ENCODE measurements around the gene AAMP. TPM values are rescaled to one million over a fixed set of nuclear protein-coding genes. Genes with fewer than 3 reads are reported as not detected.
A peak's percentile ranks its signal among the peaks of the same experiment; 100 is the strongest.

The AAMP gene
- total and polyA plus RNA-seq, 12 donors = 54.8 to 314 (median 110) TPM

- TF ChIP-seq, protein P1, sequence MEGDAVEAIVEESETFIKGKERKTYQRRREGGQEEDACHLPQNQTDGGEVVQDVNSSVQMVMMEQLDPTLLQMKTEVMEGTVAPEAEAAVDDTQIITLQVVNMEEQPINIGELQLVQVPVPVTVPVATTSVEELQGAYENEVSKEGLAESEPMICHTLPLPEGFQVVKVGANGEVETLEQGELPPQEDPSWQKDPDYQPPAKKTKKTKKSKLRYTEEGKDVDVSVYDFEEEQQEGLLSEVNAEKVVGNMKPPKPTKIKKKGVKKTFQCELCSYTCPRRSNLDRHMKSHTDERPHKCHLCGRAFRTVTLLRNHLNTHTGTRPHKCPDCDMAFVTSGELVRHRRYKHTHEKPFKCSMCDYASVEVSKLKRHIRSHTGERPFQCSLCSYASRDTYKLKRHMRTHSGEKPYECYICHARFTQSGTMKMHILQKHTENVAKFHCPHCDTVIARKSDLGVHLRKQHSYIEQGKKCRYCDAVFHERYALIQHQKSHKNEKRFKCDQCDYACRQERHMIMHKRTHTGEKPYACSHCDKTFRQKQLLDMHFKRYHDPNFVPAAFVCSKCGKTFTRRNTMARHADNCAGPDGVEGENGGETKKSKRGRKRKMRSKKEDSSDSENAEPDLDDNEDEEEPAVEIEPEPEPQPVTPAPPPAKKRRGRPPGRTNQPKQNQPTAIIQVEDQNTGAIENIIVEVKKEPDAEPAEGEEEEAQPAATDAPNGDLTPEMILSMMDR (IDR thresholded peaks at IDR 0.05) = peak in 2 of 6 experiments; percentile 16 to 26
- TF ChIP-seq POLR2A (IDR thresholded peaks at IDR 0.05) = no peak
- peaks cover 0 to 86% of the 10 kb centered on the region in 2 donors for H3K36me3 ChIP-seq (replicated peaks in 1 of 2)
- WGBS, 4 donors = 4 to 20% (median 13%) methylated on average over 1 of the region's 1 CpG
Observed at GRCh38 chr2:218230882-218231281, 39.1 kb downstream of the AAMP start.

DNA sequence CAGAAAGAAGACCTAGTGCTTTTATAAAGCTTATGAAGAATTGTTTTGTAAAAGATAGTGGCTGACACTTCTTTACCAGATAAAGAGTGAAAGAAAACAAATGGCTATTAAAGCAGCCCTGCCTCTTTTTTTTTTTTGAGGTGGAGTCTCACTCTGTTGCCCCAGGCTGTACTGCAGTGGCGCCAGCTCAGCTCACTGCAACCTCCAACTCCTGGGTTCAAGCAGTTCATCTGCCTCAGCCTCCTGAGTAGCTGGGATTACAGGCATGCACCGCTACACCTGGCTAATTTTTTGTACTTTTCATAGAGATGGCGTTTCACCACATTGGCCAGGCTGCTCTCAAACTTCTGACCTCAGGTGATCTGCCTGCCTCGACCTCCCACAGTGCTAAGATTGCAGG lies 40.1 kb downstream of the AAMP start:
- H3K4me1 ChIP-seq (replicated peaks in 1 of 2) = peaks cover 20 to 37% of the 10 kb centered on the region in 2 donors
- H3K27ac ChIP-seq = peak overlapping the region in 4 of 5 donors; percentile 5 to 62 (median 34)
- intact Hi-C loops (cut with DNase I) = no loop called here
- 75 to 91% (median 85%) methylated on average over 4 of the region's 4 CpGs for WGBS, 4 donors
- no peak overlapping the region for H3K4me3 ChIP-seq
- peaks cover 0 to 79% of the 10 kb centered on the region in 2 donors for H3K36me3 ChIP-seq (replicated peaks in 1 of 2)
- TF ChIP-seq, protein P1 (IDR thresholded peaks at IDR 0.05) = no peak
- TF ChIP-seq POLR2A (IDR thresholded peaks at IDR 0.05) = no peak
- DNase-seq = peak in 1 of 7 donors; percentile 13
- no peaks in the 10 kb centered on the region for H3K27me3 ChIP-seq
- H3K9me3 ChIP-seq (replicated peaks in 1 of 3) = no peaks in the 10 kb centered on the region

More at GRCh38 chr2:218230882-218231281, 39.1 kb downstream of the AAMP start:
- no peaks in the 10 kb centered on the region for H3K9me3 ChIP-seq (replicated peaks in 1 of 3)
- intact Hi-C loops (cut with DNase I) = no loop called here
- H3K4me3 ChIP-seq = no peak overlapping the region
- H3K27ac ChIP-seq = peak overlapping the region in 2 of 5 donors; percentile 27 to 62
- H3K4me1 ChIP-seq (replicated peaks in 1 of 2) = peaks cover 20 to 37% of the 10 kb centered on the region in 2 donors
- DNase-seq = no peak
- H3K27me3 ChIP-seq = no peaks in the 10 kb centered on the region

- Histone ChIP-seq H3K27me3 (no peaks in the 10 kb centered on the region), H3K36me3 (replicated peaks in 1 of 2) (peaks cover 0 to 73% of the 10 kb centered on the region in 2 donors), H3K4me3 (no peak overlapping the region), H3K27ac (peak overlapping the region in 3 of 5 donors; percentile 3 to 62 (median 27)), H3K4me1 (replicated peaks in 1 of 2) (peaks cover 20 to 37% of the 10 kb centered on the region in 2 donors), H3K9me3 (replicated peaks in 1 of 3) (no peaks in the 10 kb centered on the region)
- intact Hi-C loops (cut with DNase I) = no loop called here
- TF ChIP-seq POLR2A (IDR thresholded peaks at IDR 0.05) = no peak
- TF ChIP-seq, protein P1 (IDR thresholded peaks at IDR 0.05) = no peak
- DNase-seq = peak in 1 of 7 donors; percentile 19
- WGBS, 4 donors = 29 to 40% (median 36%) methylated on average over 3 of the region's 3 CpGs
Observed at GRCh38 chr2:218229239-218229638, 40.7 kb downstream of the AAMP start.

- peaks cover 0 to 68% of the 10 kb centered on the region in 2 donors for H3K36me3 ChIP-seq (replicated peaks in 1 of 2)
- H3K9me3 ChIP-seq (replicated peaks in 1 of 3) = no peaks in the 10 kb centered on the region
- TF ChIP-seq, protein P1 (IDR thresholded peaks at IDR 0.05) = no peak
- TF ChIP-seq POLR2A (IDR thresholded peaks at IDR 0.05) = no peak
- H3K4me3 ChIP-seq = no peak overlapping the region
- no peaks in the 10 kb centered on the region for H3K27me3 ChIP-seq
- peaks cover 20 to 41% of the 10 kb centered on the region in 2 donors for H3K4me1 ChIP-seq (replicated peaks in 1 of 2)
- intact Hi-C loops (cut with DNase I) = no loop called here
- peak overlapping the region in 4 of 5 donors; percentile 27 to 62 (median 33) for H3K27ac ChIP-seq
- DNase-seq = no peak
- 87 to 89% (median 87%) methylated on average over 6 of the region's 6 CpGs for WGBS, 4 donors
Observed at GRCh38 chr2:218228366-218229090, 41.4 kb downstream of the AAMP start.

Measured in adrenal gland (tissue), 12 donors.